ENCODE results near the gene PELI1.
"Not testable (repeated sequence)": the region's sequence is repeated elsewhere in the genome, so short reads cannot be mapped to it uniquely, and the experiment has no call there.

The PELI1 gene

DNA sequence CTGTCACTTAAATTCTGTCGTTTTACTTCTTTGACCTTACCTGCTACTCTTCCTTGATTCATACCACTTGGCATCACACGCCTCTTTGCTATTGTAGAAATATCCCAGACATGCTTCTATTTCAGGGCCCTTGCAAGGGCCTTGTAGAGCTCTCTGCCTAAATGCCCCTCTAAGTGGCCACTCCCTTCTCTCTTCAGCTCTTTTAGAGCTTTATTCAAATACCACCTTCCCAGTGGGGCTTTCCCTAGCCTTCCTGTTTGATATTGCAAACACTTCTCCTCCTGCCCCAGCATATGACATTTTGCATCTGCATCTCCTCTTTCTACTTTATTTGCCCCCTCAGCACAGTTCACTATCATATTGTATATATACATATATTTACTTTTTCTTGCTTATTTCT, 54.0 kb downstream of the PELI1 start:
- no peak for DNase-seq

DNA sequence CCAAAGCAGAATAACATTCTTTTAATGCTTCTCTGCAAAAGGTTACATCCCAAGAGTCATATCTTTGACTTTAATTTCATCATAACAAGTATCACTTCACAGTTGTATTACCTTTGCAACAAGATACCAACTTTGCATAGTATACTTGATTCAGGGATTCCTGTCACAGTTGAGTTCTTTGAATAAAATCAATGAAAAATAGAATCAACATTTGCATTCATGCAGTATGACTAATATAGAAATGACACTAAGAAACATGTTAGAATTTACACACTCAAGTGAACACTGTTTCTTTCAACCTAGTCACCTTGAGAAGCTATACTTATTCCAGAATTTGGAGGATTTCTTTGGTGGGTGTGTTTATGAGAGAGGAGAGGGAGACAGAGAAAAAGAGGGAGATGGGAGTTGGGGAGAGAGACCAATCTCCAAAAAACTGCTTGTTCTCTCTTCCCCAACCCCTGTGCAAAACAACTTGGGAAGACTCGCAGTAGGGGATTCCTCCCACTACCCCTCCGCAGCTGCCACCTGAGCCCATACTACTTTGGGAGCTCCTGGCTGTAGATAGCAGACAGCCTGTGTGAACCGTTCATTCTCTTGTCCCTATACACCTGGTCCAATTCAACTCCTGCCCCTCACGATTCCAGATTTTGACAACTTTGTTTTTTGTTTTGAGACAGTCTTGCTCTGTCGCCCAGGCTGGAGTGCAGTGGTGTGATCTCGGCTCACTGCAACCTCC, 57.7 kb downstream of the PELI1 start:
- DNase-seq = no peak

DNA sequence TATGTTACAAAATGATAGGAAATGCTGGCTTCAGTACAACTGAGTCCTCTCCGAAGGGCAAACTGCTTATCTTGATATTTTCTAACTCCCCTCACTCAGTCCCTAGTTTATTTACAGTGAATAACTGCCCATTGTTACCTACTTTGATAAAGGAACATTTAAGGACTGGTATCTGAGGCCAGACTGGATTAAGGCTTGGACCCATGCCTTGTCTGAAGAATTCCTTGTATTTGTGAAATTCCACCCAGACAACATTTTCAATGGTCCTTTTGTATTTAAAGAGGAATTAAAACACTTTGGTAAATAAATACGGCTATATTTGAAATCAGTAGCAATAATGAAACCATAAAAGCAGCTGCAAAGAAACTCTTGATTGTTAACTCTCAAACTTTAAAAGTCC, 58.3 kb downstream of the PELI1 start:
- DNase-seq = no peak

DNA sequence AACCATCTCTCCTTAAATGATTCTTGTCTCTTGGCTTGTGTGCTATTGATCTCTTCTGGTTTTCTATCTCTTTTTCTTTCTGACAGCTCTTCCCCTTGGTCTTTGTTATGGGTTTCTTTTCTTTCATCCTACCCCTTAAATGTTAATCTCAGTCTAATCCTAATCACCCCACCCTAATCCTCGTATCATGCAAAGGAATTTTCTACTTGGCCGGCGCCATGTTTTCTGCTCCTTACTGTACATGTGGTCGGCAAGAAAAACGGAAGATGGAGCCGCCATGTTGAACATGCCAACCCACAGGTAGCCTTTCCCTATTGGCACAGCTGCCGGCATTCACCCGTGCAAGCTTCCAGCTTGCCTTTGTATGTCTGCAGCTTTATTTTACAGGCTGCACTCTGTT, 63.2 kb downstream of the PELI1 start:
- DNase-seq = no peak

DNA sequence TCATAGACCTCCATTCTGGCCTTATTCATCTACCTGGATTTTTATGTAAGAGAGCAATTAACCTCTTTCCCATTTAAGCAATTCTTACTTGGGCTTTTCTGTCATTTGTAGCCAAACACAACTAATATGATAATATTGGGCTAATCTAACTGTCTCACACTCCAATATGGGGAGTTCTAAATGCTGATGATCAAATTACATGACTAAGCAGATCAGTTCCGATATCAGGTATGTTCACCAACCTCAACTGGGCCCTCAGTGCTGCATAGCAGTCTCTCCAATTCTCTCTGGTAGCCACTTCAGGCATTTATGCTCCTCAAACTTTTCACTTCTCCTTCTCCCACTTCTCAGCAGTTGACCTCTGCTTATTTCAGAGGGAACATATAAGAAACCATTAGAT, 64.0 kb downstream of the PELI1 start:
- DNase-seq = no peak

DNA sequence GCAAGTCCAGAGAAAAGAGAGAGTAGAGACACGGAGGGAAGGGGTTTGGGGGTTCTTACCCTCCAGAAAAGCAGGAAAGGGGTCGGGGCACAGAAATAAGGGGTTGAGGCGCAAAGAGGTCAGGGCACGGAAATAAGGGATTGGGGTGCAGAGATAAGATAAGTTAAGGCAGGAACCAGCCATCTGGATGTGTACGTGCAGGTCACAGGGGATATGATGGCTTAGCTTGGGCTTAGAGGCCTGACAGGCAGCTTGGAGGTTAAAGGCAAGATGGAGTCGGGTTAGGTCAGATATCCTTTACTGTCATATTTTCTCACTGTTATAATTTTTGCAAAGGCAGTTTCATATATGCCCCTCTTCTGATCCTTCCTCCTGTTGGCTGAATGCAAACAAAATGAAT, 64.5 kb downstream of the PELI1 start:
- not testable (repeated sequence) for DNase-seq

DNA sequence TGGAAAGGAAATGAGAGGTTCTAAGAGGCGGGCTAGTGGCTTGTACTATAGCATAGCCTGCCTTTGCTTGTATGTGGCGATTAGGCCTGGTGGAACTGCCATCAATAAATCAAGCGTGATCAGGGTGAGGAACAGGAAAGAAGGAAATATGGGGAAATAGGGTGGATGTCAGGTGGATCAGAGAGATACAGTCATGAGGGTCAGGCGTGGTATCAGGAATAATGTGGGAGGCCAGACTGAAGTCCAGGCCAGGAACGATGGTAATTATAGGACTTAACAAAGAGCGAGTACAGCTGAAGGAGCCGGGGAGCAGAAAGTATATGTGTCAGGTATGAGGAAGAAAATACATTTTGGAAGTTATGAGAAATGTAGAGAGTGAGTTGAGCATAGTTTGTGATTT, 67.4 kb downstream of the PELI1 start:
- DNase-seq = not testable (repeated sequence)

DNA sequence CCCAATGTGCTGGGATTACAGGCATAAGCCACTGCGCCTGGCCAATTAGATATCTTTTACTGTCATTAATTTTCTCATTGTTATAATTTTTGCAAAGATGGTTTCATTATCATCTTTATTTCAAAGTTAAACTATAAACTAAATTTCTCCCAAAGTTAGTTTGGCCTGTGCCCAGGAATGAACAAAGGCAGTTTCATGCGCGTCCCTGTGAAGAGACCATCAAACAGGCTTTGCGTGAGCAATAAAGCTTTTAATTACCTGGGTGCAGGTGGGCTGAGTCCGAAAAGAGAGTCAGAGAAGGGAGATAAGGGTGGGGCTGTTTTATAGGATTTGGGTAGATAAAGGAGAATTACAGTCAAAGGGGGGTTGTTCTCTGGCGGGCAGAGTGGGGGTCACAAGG, 69.6 kb downstream of the PELI1 start:
- DNase-seq = not testable (repeated sequence)

DNA sequence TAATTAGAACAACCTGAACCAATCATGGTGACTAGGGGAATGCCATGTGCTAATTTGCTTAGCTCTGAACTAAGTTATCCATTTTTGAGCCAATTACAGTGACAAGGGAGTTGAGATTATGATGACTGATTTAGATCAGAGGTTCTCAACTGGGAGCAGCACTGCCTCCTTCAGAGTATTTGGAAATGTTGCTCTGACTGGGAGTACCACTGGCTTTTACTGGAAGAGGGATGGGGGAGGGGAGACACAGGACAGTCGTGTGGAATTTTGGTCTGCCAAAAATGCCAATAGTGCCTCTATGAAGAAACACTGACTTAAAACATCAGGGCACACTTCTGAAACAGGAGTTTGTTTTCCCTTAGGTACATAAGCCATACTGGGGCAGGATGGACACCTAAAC, 76.9 kb downstream of the PELI1 start:
- DNase-seq = no peak

DNA sequence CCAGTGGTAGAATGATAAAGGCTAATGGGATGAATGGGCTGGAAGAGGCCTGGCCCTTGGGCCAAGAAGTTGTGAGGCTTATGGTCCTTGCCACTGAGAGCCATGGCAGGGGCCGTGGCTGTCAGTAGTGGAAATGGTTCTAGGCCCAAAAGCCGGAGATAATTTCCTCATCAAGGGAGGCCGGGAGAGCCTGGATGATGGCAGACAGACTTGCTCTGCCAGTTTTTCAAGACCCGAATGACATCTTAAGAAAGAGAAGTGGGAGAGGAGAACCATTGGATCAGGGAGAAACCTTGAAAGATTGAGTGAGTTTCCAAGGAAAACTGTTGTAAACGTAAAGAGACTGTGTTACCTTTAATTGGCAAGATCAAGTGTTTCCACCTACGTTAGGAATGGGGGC, 78.7 kb downstream of the PELI1 start:
- DNase-seq = no peak

DNA sequence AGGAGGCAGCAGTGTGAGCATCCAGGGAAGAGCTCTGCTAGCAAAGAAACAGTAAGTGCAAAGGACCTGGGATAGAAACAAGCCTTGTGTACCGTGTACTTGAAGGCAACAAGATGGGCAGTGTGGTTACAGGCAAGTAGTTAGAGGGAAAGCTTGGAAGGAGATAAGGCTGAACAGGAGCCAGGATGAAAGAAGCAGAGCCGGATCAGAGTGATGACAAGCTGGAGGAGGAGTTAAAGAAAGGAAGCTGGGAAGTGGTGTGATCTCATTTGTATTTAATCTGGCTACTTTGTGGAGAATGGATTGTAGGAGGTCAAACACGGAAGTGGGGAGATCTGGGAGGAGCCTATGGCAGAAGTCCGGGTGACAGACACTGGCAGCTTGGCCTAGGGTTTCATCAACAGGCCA, 80.3 kb downstream of the PELI1 start:
- peak in 3 of 58 donors; percentile 7 to 37 (median 10) for DNase-seq

DNA sequence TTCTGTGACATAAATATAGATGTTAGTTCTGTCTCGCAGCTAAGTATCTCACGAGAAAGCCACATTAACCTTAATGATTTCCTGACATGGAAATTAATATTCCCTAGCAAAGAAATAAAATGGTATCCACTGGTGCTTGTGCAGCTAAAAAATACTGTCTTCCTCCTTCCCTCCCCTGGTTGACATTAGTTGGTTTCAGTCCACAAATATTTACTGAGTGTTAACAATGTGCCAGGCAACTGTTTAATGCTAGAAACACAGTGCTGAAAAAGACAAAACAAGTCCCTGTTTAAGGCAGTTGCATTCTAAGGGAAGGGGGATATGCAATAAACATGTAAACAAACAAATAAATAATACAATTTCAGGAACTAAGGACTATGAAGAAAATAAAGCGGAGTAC, 80.8 kb downstream of the PELI1 start:
- no peak for DNase-seq

DNA sequence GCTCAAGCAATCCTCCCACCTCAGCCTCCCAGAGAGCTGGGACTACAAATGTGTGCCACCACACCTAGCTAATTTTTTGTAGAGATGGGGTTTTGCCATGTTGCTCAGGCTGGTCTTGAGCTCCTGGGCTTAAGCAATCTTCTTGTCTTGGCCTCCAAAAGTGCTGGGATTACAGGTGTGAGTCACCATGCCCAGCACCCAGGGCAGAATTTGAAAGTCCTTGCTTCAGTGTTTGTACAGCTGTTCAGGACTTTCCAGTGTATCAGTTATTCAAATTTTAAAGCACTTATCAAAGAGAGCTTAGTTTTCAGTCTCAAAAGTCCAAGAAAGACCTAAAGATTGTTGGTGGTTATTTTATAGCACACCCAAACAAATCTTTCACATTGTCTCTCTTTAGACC, 81.4 kb downstream of the PELI1 start:
- no peak for DNase-seq

DNA sequence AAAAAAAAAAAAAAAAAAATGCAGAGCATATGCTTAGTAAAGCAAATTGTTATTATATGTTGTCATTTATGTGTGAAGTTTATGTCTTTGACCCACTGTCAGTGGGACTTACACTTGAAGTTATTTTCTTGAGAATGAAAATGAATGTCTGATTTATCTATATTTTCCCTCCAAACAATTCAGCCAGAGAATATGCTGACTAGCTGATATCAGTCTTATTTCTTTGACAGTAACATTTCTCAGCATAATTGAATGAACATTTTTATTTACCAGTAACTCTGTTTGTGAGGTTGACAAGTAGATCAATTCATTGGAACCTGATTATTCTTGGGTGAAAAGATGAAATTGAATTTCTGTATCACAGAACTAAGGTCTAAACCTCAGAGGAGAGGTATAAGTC, 85.0 kb downstream of the PELI1 start:
- no peak for DNase-seq

DNA sequence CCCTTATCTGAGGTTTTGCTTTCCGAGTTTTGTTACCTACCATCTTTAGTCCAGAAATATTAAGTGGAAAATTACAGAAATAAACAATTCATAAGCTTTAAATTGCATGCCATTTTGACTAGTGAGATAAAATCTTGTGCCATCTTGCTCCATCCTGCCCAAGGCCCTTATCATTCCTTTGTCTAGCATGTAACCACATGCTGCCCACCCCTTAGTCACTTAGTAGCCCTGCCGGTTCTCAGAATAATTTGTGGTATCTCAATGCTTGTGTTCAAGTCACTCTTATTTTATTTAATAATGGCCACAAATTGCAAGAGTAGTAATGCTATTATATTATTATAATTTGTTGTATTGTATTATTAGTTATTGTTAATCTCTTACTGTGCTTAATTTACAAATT, 88.2 kb downstream of the PELI1 start:
- DNase-seq = no peak

DNA sequence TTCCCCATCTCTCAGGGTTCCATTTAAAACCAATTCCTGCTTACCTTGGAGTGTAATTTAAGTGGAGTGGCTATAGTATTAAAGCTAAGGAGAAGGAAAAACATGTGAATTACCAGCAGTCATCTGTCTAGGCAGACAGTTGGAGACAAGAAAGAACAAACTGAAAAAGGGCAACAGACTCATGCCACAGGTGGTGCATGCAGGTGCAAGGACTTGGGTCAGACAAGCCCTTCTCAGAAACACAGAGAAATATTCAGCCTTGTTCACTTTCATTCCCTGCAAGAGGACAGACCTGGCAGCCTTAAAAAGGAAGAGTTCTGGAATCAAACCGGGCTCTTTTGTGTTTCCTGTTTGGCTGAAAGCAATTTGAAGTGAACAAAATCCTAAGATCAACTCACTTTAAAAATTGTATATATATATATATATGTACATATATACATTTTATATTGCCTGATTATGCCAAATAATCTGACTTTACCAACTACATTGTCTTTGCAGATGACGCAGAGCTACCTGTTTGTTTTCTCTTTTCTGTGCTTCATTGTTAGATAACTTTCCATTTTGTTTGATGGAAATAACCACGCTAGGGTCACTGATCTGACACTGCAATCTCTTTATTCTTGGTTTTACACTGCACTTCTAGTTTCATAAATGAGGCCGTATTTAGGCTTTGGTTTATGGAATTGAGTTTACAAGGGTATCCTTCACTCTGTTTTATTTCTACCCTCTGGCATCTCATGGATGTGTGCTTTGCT, 89.9 kb downstream of the PELI1 start:
- DNase-seq = no peak

DNA sequence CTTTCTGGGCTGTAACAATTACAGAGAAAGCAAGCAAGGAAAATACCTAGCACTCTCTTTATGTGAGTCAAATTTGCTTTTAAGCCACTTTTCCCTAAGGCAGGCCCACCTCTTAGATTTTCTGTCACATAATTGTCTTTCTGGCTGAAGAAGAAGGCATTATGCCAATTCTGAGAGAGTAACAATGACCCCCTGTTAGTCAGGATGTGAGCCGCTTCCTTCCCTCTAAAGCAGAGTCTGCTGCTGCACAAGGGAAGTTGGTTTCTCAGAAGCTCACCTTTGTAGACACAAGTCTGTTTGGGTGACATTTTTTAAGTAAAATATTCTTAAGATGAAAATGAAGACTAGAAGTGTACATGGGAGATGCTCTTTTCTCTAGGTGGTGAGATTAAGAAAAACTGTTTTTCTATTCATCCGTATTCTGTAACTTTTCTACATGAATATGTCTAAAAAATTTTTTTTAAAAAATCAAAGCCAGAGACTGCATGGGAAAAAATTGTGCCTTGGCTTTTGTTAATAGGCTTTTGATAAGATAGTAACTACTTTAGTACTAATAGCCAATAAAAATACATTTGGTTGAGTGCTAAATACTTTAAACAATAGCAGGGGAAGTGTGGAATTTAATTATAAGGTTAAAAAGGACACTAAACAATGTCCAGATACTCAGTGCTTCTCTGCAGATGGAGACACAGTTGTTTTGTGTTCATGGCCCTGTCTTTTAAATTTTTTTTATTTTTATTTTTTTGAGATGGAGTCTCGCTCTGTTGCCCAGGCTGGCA, 91.6 kb downstream of the PELI1 start:
- peak in 1 of 58 donors; percentile 25 for DNase-seq

DNA sequence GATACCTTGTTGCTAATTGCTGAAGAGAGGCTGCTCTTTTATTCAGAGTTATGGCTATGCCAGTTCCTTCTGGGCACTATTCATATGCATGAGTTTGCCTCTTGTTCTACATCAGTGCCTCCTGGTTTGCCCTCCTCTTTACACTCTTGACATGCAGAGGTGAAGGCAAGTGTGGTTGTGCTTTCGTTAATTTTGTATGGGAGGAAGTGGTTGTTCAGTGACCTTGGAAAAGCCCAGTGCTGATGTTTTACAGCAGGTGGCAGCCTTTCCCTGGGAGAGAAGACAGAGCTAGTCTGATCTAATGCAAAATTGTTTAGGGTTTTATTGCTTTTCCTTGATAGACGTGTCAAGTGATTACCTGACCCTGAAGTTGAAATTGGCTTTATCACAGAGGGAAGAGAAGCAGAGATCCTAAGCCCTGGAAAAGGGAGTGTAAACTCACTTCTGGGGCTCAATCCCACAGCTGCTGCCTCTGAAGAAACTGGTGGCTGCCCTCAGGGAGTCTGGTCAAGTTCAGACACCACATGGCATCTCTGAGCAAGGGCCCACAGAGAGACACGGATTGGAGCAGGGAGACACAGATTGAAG, 94.5 kb downstream of the PELI1 start:
- DNase-seq = peak in 52 of 58 donors; percentile 2 to 82 (median 42)

DNA sequence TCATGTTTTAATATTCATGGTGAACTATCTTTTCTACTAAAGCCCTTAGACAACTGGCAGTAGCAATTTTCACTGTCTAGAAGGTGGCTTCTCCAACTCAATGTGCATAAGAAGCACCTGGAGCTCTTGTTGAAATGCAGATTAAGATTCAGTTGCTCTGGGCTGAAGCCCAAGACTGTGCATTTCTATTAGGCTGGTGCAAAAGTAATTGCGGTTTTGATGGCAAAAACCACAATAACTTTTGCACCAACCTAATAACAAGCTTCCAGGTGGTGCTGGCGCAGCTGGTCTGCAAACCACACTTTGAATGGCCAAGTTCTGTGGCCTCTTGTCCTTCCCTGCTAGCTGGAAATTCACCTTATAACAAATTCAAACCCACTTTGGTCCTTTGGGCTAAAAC, 98.3 kb downstream of the PELI1 start:
- no peak for DNase-seq
